Measurements from ENCODE around the gene OPHN1.

DNA sequence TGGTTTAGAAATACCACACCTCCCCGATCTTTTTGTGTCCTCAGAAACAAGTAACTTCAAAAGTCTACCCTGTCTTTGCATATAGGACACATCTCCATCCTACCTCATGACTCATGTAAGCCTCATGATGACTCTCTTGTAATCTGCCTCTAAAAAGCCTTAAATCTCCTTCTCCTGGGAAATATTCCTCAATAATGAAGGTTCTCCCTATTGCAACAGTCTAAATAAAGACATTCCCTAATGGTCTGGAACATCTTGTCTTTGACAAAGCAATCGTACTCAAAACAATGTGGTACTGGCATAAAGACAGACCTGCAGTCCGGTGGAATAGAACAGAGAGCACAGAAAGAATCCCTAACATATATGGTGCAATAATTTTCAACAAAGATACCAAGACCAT is 257.7 kb downstream of the OPHN1 start:
- TF ChIP-seq, protein P1, sequence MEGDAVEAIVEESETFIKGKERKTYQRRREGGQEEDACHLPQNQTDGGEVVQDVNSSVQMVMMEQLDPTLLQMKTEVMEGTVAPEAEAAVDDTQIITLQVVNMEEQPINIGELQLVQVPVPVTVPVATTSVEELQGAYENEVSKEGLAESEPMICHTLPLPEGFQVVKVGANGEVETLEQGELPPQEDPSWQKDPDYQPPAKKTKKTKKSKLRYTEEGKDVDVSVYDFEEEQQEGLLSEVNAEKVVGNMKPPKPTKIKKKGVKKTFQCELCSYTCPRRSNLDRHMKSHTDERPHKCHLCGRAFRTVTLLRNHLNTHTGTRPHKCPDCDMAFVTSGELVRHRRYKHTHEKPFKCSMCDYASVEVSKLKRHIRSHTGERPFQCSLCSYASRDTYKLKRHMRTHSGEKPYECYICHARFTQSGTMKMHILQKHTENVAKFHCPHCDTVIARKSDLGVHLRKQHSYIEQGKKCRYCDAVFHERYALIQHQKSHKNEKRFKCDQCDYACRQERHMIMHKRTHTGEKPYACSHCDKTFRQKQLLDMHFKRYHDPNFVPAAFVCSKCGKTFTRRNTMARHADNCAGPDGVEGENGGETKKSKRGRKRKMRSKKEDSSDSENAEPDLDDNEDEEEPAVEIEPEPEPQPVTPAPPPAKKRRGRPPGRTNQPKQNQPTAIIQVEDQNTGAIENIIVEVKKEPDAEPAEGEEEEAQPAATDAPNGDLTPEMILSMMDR (IDR thresholded peaks at IDR 0.05): no peak
- no peak for TF ChIP-seq POLR2AphosphoS5 (IDR thresholded peaks at IDR 0.05)

Measured in gastroesophageal sphincter (tissue), 3 donors.